Upper lobe of left lung (tissue), 6 donors: ENCODE results near the gene TVP23B. TPM values are rescaled to one million over a fixed set of nuclear protein-coding genes. Genes with fewer than 3 reads are reported as not detected.

ENCODE experiments used
- ATAC-seq, 2 donors: fragments of 200-7000 bp; cut with Tn5 transposase; one replicate each; pipeline ENCODE4 v1.9.1; 2022; ENCODE audit warnings: mild to moderate bottlenecking in 2 of 2, moderate library complexity in 2 of 2; ENCODE audit not compliant: low FRiP score in 2 of 2
- DNase-seq, 2 donors: peaks; one replicate each; pipeline ENCODE4 v3.0.0-alpha.2; 2019 to 2020
- H3K27ac ChIP-seq, 4 donors: fragments of 200-600 bp; sonication (generic); one replicate each; pipeline ENCODE4 v1.5.1; 2016 to 2019
- H3K27me3 ChIP-seq, 4 donors: fragments of 200-600 bp; sonication (generic); one replicate each; pipeline ENCODE4 v1.5.1; 2017 to 2019
- H3K36me3 ChIP-seq, 4 donors: fragments of 200-600 bp; sonication (generic); one replicate each; pipeline ENCODE4 v1.5.1; 2016 to 2019
- H3K4me1 ChIP-seq, 4 donors: fragments of 200-600 bp; sonication (generic); one replicate each; pipeline ENCODE4 v1.5.1; 2018 to 2019
- H3K4me3 ChIP-seq, 4 donors: fragments of 200-600 bp; sonication (generic); one replicate each; pipeline ENCODE4 v1.5.1; 2017 to 2019; ENCODE audit warnings: mild to moderate bottlenecking in 2 of 4, moderate library complexity in 1 of 4
- H3K9me3 ChIP-seq, 4 donors: fragments of 200-600 bp; sonication (generic); one replicate each; pipeline ENCODE4 v1.5.1; 2018 to 2019
- CTCF ChIP-seq, 6 experiments: fragments of 450-650 bp in 4 of 6; fragments of 200-600 bp in 2 of 6; sonication (generic) in 2 of 6; IDR thresholded peaks; one replicate each; pipeline ENCODE4 v1.5.1; 2016 to 2019; ENCODE audit warnings: antibody characterized with exemption in 6 of 6
- EP300 ChIP-seq, 4 donors: sonication (generic); formaldehyde crosslinking; IDR thresholded peaks; one replicate each; pipeline ENCODE4 v1.5.1; 2017; ENCODE audit warnings: antibody characterized with exemption in 4 of 4, control low read depth in 2 of 4
- POLR2A ChIP-seq, 4 donors: fragments of 450-650 bp; IDR thresholded peaks; one replicate each; pipeline ENCODE4 v1.5.1; 2016 to 2017; ENCODE audit warnings: antibody characterized with exemption in 4 of 4, mild to moderate bottlenecking in 2 of 4
- POLR2AphosphoS5 ChIP-seq, 2 donors: sonication (generic); formaldehyde crosslinking; IDR thresholded peaks; one replicate each; pipeline ENCODE4 v1.5.1; 2017; ENCODE audit warnings: antibody characterized with exemption in 2 of 2
- WGBS, 2 donors: methylation state at CpG; one replicate each; pipeline ENCODE4 v1.1.5; 2017 to 2018; 5-methylcytosine and 5-hydroxymethylcytosine counted together
- total RNA-seq, 6 donors: library from RNA; depleted of rRNA in 4 of 6; stranded (reverse); fragments of >200 nt in 4 of 6; gene quantifications; one replicate each; pipeline versions ENCODE4 v1.1.0 to v1.2.1, GENCODE V29; 2016 to 2021
- donor health status: DM: no; HTN: no; CAD: no; lungs with moderate emphysema.
- donor health status: DM: no; HTN: yes; CAD: no; lungs with severe emphysema.

The TVP23B gene
- total RNA-seq, 6 donors from 2014 or later = 14.7 to 71.1 (median 34.9) TPM

- no peak overlapping the region for H3K27ac ChIP-seq
- H3K9me3 ChIP-seq = no peaks in the 10 kb centered on the region
These were observed 69.7 kb downstream of the TVP23B start for GRCh38 chr17:18850679-18851078.

DNA sequence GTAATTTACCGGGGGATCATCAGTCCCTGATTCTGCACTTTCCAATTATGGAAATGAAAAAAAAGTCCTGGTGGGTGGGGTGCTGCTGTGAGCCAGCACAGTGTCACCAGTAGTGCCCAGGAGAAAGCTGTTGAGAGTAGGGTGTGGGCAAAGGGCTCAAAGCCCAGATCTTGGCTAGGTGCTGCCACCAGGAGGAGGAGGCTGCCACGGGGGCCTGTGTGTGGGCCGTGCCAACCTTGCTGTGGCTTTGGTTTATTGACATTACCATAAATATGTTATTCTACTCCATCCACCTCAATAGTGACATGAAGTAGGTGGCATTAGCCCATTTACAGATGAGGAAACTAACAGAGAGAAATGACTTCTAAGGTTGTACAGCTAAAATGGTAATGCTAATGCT lies 70.2 kb downstream of the TVP23B start:
- no peaks in the 10 kb centered on the region for H3K27me3 ChIP-seq
- H3K27ac ChIP-seq = no peak overlapping the region
- no peak overlapping the region for H3K4me3 ChIP-seq
- WGBS, 2 donors = 69 to 70% methylated on average over 3 of the region's 3 CpGs
- ATAC-seq (peak in 1 of 2 donors; percentile 35), DNase-seq (peak; percentile 27 to 42)
- TF ChIP-seq POLR2AphosphoS5 (IDR thresholded peaks at IDR 0.05) = no peak
- no peak for TF ChIP-seq POLR2A (IDR thresholded peaks at IDR 0.05)
- no peak for TF ChIP-seq EP300 (IDR thresholded peaks at IDR 0.05)
- TF ChIP-seq CTCF (IDR thresholded peaks at IDR 0.05) = no peak
- no peaks in the 10 kb centered on the region for H3K9me3 ChIP-seq
- peaks cover 4 to 10% (median 8%) of the 10 kb centered on the region in 4 donors for H3K4me1 ChIP-seq
- no peaks in the 10 kb centered on the region for H3K36me3 ChIP-seq

More at GRCh38 chr17:18850679-18851078, 69.7 kb downstream of the TVP23B start:
- TF ChIP-seq POLR2AphosphoS5 (IDR thresholded peaks at IDR 0.05) = no peak
- no peak for TF ChIP-seq POLR2A (IDR thresholded peaks at IDR 0.05)
- no peak for TF ChIP-seq EP300 (IDR thresholded peaks at IDR 0.05)
- TF ChIP-seq CTCF (IDR thresholded peaks at IDR 0.05) = no peak
- no peak for DNase-seq
- Histone ChIP-seq H3K4me3 (no peak overlapping the region), H3K4me1 (peaks cover 2 to 8% (median 6%) of the 10 kb centered on the region in 4 donors), H3K27me3 (no peaks in the 10 kb centered on the region), H3K36me3 (no peaks in the 10 kb centered on the region)
- WGBS, 2 donors = 38 to 69% methylated on average over 1 of the region's 1 CpG
- ATAC-seq = peak in 1 of 2 donors; percentile 45

DNA sequence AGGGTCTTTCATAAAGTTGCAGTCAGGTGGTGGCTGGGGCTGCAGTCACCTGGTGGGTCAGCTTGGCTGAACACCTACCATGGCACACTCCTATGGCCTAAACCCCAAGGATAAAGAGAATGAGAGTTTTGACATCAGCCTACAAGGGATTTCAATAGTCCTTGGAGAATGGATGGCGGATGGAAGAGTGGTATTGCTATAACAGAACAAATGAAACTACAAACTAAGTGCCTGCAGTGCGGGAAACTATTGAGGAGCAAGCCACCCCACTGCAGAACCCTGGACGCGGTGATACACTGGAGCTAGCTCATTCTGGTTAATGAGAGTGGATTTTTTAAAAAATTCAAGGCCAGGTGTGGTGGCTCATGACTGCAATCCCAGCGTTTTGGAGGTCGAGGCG lies 74.0 kb downstream of the TVP23B start:
- no peak for TF ChIP-seq EP300 (IDR thresholded peaks at IDR 0.05)
- TF ChIP-seq CTCF (IDR thresholded peaks at IDR 0.05) = no peak
- TF ChIP-seq POLR2AphosphoS5 (IDR thresholded peaks at IDR 0.05) = no peak
- TF ChIP-seq POLR2A (IDR thresholded peaks at IDR 0.05) = no peak
- H3K9me3 ChIP-seq = no peaks in the 10 kb centered on the region
- WGBS, 2 donors = 91 to 93% methylated on average over 7 of the region's 7 CpGs
- H3K27me3 ChIP-seq = no peaks in the 10 kb centered on the region
- ATAC-seq (no peak), DNase-seq (no peak)
- H3K27ac ChIP-seq = no peak overlapping the region
- H3K4me3 ChIP-seq = no peak overlapping the region
- peaks cover 16 to 35% (median 22%) of the 10 kb centered on the region in 4 donors for H3K4me1 ChIP-seq
- no peaks in the 10 kb centered on the region for H3K36me3 ChIP-seq

- H3K9me3 ChIP-seq = no peaks in the 10 kb centered on the region
- WGBS, 2 donors = 0% methylated on average over 14 to 29 of the region's 29 CpGs
- H3K27me3 ChIP-seq = no peaks in the 10 kb centered on the region
- TF ChIP-seq CTCF (IDR thresholded peaks at IDR 0.05) = no peak
- peak in 2 of 4 donors; percentile 86 to 93 for TF ChIP-seq POLR2A (IDR thresholded peaks at IDR 0.05)
- peak in 1 of 4 donors; percentile 15 for TF ChIP-seq EP300 (IDR thresholded peaks at IDR 0.05)
- peak; percentile 70 to 98 for TF ChIP-seq POLR2AphosphoS5 (IDR thresholded peaks at IDR 0.05)
- peak overlapping the region; percentile 55 to 85 (median 76) for H3K27ac ChIP-seq
- peaks cover 19 to 44% (median 22%) of the 10 kb centered on the region in 4 donors for H3K4me1 ChIP-seq
- no peaks in the 10 kb centered on the region for H3K36me3 ChIP-seq
- DNase-seq (peak in 1 of 2 donors; percentile 95), ATAC-seq (peak; percentile 94 to 95)
- H3K4me3 ChIP-seq = peak overlapping the region; percentile 38 to 57 (median 50)
These were observed 75.0 kb downstream of the TVP23B start for GRCh38 chr17:18855831-18856569.

Other genes with a start within 250 kb of the TVP23B start
- gene TBC1D28, start 136.8 kb upstream of the TVP23B start, total RNA-seq = not detected
- 1 to 10 TPM; 1.2 to 4.6 (median 3.2) TPM for gene FOXO3B, start 98.9 kb upstream of the TVP23B start, total RNA-seq
- gene FBXW10, start 37.1 kb upstream of the TVP23B start, total RNA-seq = 1 to 10 TPM in 1 of 6 donors, under 1 TPM in 3, not detected in 2; 0.15 to 2.7 (median 0.47) TPM
- 10 to 100 TPM; 16.6 to 39.8 (median 29.2) TPM for gene PRPSAP2, start 76.9 kb downstream of the TVP23B start, total RNA-seq
- not detected for gene SLC5A10, start 171.0 kb downstream of the TVP23B start, total RNA-seq
- 10 to 100 TPM in 4 of 6 donors, 1 to 10 TPM in 2; 3.1 to 17.2 (median 11.2) TPM for gene FAM83G, start 223.6 kb downstream of the TVP23B start, total RNA-seq